GM23248 (cell line): ENCODE measurements around the gene TCF7L2.

Source experiments
- EZH2 ChIP-seq: fragments of 200-600 bp; sonication (generic); IDR thresholded peaks from 2 replicates; pipeline ENCODE4 v1.6.1; 2018; ENCODE audit warnings: antibody characterized with exemption, mild to moderate bottlenecking; ENCODE audit not compliant: insufficient read depth, poor library complexity, severe bottlenecking
- EZH2phosphoT487 ChIP-seq: fragments of 200-600 bp; sonication (generic); IDR thresholded peaks from 2 replicates; pipeline ENCODE4 v1.6.1; 2018; ENCODE audit warnings: antibody characterized with exemption, moderate library complexity, mild to moderate bottlenecking, low read depth; ENCODE audit not compliant: insufficient read depth

DNA sequence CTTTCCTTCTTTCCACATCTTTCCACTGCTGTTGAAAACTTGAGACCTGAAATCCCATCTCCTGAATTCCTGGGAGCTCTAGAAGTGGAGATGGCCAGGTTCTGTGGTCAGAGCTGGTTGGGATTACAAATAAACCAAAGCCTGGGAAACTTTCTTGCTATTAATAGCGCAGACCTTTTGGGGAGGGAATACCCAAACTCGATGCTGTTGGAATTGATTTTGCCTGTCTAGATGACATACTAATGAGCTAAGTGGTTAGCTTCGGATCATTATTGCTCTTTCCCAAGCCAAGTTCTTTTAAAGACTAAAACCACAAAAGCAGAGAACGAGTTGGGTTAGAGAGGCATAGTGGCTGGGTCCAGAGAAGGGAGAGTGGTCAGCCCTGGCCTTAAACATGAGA is 76.6 kb downstream of the TCF7L2 start:
- TF ChIP-seq EZH2, result no peak
- no peak for TF ChIP-seq EZH2phosphoT487
